Amniotic stem cell (primary cell): ENCODE data around the gene MAP4K1.
"Not testable (repeated sequence)": the region's sequence is repeated elsewhere in the genome, so short reads cannot be mapped to it uniquely, and the experiment has no call there.

ENCODE experiments used
- DNase-seq: peaks from one replicate; lab custom pipeline; 2025; lab: John Stamatoyannopoulos, UW

Gene MAP4K1

DNA sequence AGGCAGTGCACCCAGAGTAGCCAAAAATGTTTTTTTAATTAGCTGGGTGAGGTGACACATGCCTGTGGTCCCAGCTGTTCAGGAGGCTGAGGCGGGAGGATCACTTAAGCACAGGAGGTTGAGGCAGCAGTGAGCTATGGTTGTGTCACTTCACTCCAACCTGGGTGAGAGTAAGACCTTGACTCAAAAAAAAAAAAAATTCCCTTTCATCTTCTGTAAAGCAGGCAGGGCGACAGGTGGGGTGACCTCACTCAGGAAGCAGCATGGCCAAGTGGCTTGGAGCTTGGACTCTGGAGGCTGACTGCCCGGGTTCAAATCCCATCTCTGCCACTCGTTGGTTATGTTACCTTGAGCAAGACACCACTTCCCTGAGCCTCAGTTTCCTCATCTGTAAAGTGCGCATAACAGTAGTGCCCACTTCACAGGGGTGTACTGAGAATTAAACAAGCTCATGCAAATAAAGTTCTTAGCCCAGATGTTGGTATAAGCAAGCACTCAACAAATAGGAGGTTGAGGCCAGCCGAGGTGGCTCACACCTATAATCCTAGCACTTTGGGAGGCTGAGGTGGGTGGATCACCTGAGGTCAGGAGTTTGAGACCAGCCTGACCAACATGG lies 48.3 kb downstream of the MAP4K1 start:
- no peak for DNase-seq

DNA sequence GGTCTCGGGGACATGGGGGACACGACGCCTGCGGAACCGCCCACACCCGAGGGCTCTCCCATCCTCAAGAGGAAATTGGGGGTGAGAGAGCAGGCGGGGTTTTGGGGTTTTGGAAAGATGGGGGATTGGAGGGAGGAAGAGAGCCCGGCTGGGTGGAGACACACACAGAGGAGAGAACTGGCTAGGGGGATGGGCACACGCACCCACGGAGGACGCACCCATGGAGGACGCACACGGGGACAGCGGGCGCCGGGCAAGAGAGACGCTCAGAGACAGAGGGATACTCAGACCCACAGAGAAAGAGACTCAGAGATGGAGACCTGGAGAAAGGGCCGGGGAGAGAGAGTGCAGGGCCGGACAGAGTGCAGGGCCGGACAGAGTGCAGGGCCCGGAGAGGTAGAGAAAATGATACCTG lies 52.1 kb downstream of the MAP4K1 start:
- no peak for DNase-seq

DNA sequence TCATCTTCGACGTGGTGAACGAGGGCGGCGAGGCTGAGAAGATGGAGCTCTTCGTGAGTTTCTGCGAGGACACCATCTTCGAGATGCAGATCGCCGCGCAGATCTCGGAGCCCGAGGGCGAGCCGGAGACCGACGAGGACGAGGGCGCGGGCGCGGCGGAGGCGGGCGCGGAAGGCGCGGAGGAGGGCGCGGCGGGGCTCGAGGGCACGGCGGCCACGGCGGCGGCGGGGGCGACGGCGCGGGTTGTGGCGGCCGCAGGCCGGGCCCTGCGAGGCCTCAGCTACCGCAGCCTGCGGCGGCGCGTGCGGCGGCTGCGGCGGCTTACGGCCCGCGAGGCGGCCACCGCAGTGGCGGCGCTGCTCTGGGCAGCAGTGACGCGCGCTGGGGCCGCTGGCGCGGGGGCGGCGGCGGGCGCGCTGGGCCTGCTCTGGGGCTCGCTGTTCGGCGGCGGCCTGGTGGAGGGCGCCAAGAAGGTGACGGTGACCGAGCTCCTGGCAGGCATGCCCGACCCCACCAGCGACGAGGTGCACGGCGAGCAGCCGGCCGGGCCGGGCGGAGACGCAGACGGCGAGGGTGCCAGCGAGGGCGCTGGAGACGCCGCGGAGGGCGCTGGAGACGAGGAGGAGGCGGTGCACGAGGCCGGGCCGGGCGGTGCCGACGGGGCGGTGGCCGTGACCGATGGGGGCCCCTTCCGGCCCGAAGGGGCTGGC lies 52.6 kb downstream of the MAP4K1 start:
- DNase-seq = no peak

DNA sequence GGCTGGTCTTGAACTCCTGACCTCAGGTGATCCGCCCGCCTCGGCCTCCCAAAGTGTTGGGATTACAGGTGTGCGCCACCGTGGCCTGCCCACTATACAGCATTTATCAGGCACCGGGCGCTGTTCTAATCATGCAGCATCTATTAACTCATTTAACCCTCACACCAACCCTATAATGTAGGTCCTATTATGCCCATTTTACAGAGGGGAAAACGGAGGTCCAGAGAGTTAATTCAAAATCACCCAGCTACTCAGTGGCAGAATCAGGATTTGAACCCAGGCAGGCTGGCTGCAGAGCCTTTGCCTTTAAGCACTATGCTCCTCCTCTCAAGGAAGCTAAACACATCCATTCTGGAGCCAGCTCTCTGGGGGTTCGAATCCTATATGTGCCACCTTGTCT lies 54.3 kb downstream of the MAP4K1 start:
- DNase-seq = no peak

DNA sequence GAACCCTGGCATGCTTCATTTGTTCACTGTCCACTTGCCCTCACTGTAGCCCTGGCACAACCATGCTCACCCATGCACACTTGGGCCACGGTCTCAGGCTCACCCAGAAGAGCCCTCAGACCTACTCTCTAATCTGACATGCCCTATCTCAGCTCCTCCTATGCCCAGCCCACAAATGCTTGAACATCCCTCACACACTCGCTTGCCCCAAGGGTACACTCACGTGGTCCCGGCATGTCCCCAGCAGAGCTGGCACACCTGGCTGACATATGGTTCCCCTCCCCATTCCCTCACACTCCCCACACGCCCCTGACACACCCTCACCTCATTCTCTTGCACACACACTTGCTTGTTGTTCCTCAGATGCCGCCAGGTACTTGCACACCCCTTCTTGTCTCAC lies 55.7 kb downstream of the MAP4K1 start:
- no peak for DNase-seq

DNA sequence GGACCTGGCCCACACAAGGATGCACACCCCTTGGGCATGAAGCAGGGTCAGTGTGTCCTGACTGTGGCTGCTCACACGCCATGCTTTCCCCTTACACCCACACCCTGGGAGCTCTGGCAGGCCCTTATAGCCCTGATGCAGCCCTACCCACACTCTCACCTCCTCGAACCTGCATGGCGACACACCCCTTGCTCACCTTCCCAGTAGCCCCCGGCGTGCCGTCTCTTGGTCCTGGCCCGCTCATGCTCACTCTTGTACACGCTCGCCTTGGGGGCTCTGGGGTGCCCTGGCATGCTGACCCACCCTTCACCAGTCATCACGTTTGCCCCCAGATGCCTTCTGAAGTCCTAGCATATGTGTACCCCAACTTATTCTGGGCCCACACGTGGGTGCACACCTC lies 56.1 kb downstream of the MAP4K1 start:
- DNase-seq = no peak

DNA sequence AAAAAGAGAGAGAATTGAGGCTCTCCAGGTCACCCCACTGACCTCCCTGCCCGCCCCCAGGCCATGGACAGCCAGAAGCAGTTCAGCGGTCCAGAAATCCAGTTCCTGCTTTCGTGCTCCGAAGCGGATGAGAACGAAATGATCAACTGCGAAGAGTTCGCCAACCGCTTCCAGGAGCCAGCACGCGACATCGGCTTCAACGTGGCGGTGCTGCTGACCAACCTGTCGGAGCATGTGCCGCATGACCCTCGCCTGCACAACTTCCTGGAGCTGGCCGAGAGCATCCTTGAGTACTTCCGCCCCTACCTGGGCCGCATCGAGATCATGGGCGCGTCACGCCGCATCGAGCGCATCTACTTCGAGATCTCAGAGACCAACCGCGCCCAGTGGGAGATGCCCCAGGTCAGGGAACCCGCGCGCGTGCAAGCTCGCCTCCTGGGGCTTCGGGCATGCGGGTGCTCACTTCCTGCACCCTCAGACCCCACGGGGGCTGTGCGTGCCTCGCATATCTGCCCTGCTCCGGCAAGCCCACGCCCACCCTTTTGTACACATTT lies 56.6 kb downstream of the MAP4K1 start:
- no peak for DNase-seq

DNA sequence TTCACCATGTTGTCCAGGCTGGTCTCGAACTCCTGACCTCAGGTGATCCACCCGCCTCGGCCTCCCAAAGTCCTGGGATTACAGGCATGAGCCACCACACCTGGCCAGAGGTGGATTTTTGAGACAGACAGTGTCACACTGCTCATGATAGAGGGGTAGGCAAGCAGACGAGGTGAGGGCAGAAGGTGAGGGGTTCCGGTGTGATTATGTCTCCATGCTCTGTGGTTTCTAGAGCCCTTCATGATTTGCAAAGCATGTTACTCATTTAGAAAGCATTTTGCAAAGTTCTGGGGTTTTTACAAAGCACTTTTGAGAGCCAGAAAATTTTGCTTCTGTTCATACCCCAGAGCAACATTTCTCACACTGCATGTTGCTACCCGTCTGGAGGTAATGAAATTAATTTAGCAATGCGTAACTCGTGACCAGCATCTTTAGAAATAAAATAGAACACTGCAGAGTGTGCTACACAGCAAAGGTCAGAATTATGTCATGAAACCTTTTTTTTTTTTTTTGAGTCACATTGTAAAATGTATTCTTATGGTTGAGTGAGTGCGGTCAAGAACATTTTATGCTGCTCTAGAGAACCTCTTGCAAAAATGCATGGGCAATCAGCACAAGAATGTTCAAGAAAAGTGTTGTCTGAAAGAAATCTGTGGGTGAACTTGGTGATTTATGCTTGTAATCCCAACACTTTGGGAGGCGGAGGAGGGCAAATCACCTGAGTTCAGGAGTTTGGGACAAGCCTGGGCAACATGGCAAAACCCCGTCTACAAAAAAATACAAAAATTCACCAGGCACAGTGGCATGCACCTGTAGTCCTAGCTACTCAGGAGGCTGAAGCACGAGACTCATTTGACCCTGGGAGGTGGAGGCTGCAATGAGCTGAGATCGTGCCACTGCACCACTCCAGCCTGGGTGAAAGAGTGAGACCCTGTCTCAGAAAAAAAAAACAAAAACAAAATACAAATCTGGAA lies 58.0 kb downstream of the MAP4K1 start:
- DNase-seq = no peak

DNA sequence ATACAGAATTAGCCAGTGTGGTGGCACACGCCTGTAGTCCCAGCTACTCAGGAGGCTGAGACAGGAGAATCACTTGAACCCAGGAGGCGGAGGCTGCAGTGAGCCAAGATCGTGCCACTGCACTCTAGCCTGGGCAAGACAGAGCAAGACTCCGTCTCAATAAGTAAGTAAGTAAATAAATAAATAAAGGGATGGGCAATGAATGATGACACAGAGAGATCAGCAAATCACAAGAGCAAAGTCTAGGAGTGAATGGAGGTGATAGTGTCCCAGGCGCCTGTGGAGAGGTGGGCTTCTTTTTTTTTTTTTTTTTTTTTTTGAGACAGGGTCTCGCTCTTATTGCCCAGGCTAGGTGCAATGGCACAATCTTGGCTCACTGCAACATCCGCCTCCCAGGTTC lies 58.8 kb downstream of the MAP4K1 start:
- not testable (repeated sequence) for DNase-seq

DNA sequence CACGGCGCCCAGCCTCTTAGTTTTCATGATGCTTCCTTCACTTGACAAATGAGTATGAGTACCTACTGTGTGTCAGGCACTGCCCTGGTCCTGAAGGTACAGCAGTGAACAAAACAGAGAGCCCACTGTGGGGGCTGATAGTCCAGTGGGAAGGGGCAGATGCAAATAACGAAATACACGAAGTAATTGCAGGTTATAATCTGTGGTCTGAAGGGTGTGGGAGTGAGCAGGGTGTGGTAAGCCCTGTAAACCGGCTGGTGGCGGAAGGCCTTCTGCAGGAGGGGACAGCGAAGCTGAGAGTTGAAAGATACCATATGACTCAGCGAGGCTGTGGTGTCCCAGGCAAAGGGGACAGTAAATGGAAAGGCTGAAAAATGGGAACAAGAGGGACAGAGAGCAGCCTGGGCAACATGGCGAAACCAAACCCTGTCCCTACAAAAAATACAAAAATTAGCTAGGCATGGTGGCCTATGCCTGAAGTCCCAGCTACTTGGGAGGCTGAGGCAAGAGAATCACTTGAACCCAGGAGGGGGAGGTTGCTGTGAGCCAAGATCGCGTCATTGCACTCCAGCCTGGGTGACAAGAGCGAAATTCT lies 60.5 kb downstream of the MAP4K1 start:
- no peak for DNase-seq

DNA sequence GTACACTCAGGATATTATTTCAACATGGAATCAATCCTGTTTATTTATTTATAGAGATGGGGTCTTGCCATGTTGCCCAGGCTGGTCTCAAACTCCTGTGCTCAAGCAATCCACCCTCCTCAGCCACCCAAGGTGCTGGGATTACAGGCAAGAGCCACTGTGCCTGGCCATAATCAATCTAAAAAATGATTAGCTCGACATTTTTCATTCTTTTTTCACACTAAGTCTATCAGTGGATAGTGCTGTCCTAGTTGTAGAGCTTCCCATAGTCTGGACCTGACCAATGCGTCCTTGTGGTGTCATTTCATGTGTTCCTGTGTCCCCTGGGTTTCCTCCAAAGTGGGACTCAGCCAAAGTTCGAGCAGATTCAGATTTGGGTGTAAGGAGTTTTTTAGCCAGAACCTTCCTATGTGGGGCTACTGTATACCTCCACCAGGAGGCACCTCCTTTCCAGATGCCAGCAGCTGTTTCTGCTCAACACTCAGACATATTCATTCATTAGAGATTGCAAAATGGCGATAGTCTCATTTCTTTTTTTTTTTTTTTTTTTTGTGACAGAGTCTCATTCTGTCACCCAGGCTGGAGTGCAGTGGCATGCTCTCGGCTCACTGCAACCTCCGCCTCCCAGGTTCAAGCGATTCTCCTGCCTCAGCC lies 61.1 kb downstream of the MAP4K1 start:
- no peak for DNase-seq

DNA sequence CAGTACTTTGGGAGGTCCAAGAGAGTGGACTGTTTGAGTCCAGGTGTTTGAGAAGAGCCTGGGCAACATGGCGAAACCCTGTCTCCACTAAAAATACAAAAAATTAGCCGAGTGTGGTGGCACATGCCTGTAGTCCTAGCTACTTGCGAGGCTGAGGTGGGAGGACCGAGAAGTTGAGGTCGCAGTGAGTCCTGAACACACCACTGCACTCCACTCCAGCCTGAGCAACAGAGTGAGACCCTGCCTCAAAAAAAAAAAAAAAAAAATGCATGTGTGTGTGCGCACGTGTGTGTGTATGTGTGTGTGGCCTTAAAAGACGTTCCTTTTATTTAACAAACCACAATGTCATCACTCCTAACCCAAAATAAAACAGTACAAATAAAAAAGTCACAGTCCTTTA lies 62.6 kb downstream of the MAP4K1 start:
- no peak for DNase-seq

DNA sequence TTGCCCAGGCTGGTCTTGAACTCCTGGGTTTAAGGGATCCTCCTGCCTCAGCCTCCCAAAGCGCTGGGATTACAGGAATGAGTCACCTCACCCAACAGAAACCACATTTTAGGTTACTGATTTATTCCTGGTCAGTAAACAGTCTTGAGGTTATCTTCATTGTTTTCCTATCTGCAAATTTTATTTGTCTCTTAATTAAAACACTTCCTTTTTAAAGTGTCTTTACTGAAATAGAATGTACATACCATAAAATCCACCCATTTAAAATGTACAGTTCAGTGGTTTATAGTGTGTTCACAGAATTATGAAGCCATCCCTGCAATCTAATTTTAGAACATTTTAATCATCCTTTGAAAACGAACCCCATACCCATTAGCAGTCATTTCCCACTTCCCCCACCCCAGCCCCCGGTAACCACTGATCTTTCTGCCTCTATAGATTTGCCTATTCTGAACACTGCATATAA lies 63.0 kb downstream of the MAP4K1 start:
- DNase-seq = no peak

DNA sequence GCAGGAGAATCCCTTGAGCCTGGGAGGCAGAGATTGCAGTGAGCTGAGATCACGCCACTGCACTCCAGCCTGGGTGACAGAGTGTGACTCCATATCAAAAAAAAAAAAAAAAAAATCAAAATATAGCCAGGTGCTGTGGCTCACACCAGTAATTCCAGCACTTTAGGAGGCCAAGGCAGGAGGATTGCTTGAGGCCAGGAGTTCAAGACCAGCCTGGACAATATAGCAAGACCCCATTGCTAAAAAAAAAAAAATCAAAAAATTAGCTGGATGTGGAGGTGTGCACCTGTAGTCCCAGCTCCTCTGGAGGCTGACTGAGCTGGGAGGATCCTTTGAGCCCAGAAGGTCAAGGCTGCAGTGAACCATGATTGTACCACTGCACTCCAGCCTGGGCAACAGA lies 64.5 kb downstream of the MAP4K1 start:
- not testable (repeated sequence) for DNase-seq

DNA sequence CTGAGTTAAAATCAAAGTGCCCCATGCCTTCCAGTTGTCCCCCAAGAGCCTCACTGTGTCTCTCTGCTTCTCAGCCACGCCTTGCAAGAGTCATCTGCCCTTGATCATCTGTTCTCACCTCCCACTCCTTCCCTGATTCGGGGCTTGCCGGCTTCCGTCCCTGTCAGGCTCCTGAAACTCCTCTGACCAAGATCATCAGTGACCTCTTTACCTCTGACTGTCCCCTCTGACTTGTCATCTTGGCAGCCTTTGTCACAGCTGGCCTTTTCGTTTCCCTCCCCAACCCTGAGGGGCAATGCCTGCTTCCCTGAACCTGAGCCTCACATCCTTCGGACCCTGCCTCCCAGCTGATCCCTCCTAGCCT lies 66.3 kb downstream of the MAP4K1 start:
- DNase-seq = no peak

DNA sequence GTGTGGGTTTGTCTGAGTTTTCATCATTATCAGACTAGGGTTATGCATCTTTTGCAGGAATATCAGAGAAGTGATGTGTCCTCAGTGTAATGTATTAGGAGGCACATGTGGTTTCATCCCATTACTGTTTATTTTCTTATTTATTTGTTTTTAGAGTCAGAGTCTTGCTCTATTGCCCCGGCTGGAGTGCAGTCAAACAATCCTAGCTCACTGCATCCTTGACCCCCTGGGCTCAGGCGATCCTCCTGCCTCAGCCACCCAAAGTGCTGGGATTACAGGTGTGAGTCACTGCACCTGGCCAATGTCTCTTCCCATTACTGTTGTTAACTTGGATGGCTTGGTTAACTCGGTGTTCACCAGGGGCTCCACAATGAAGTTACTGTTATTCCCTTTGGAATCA lies 67.4 kb downstream of the MAP4K1 start:
- no peak for DNase-seq

DNA sequence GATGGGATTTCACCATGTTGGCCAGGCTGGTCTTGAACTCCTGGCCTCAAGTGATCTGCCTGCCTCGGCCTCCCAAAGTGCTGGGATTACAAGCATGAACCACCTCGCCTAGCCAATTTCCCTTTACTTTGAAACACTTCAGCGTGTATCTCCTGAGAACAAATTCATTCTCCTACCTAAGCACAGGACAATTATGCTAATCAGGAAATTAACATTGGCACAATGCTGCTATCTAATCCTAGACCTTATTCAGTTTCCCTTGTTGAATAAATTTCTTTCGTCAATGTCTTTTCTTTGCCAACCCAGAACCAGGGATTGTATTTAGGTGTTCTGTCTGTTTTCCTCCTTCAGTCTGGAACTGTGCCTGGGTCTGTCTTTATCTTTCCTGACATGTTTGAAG lies 67.8 kb downstream of the MAP4K1 start:
- DNase-seq = no peak

DNA sequence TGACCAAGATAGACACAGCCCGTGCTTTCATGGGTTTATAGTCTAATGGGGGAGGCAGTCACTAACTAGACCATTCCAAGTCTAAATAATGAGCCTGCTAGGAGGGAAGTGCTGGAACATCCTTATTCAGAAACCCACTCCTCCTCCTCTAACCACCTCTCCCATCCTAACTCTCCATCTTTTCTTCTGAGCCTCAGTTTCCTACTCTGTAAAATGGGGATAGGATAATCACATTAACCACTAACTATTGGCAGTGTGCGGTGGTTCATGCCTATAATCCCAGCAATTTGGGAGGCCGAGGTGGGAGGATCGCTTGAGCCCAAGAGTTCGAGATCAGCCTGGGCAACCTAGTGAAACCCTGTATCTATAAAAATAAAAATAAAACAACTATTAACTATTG lies 68.7 kb downstream of the MAP4K1 start:
- DNase-seq = no peak

DNA sequence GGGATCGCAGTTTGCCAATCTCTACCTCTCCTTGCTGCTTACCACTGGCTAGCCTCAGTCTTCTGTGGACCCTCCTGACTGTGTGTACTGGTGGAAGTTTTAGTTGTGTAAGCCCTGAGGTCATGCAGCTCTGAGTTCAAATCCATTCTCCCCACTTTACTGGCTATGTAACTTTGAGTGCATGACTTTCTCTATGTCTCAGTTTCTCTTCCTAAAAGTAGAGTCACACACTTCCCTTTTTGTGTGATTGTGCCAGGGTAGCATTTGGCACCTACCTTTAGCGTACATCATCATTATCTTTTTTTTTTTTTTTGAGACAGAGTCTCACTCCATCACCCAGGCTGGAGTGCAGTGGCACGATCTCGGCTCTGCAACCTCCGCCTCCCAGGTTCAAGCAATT lies 70.3 kb downstream of the MAP4K1 start:
- DNase-seq = no peak

DNA sequence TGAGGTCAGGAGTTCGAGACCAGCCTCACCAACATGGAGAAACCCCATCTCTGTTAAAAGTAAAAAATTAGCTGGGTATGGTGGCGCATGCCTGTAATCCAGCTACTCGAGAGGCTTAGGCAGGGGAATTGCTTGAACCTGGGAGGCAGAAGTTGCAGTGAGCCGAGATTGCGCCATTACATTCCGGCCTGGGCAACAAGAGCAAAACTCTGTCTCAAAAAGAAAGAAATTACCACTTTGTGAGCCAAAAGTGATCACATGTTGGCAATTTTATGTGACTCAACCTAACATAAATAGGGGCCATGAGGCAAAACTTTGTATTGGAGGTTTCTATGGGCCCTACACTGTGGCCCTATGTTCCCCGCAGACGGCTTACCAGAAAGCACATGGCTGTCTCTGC lies 72.2 kb downstream of the MAP4K1 start:
- no peak for DNase-seq

DNA sequence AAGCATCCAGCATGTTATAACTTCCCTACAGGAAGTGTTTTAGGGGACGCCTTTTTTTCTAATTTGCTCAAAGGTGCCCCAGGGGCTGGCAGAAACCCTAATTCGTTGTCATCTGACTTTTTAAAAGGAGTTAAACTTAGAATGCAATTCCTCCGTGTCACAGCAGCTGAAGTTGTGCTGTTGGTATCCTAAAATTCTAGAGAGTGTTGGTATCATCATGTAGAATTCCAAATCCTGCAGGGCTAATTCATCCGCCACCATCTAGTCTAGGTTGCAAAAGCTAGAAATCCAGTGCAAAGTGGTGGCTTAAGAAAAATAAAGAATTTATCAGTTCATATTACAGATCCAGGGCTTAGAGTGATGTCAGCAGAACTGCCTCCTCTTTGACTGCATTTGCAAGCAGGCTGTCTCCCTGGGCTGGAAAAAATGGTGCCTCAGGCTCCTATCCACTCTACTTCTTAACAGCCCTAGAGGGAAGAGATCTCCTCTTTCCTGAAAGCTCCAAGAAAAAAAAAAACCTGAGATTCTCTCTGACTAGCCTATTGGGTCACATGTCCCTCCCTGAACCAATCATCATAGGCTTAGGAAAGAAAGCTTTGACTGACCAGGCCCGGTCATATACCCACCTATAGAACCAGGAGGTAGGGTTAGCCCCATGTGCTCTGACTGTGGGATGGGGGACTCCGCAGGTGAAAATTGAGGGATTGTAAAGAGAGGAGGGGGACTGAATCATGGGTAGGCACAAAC lies 73.0 kb downstream of the MAP4K1 start:
- no peak for DNase-seq
